NCI-H2227 (cell line): ENCODE data around the gene MAP3K20.
A peak's percentile ranks its signal among the peaks of the same experiment; 100 is the strongest.
"Not testable (repeated sequence)": the region's sequence is repeated elsewhere in the genome, so short reads cannot be mapped to it uniquely, and the experiment has no call there.

ENCODE experiments used
- DNase-seq: peaks from one replicate; lab custom pipeline; 2025; ENCODE audit not compliant: unreplicated experiment; lab: John Stamatoyannopoulos, UW

Gene MAP3K20

GRCh38 chr2:173264151-173264550 lies 188.5 kb downstream of the MAP3K20 start:
- no peak for DNase-seq

GRCh38 chr2:173264603-173265366 lies 189.1 kb downstream of the MAP3K20 start:
- no peak for DNase-seq

- DNase-seq = no peak
Measured at GRCh38 chr2:173271135-173271534, 195.5 kb downstream of the MAP3K20 start.

GRCh38 chr2:173271825-173272224 lies 196.2 kb downstream of the MAP3K20 start:
- DNase-seq = no peak

- DNase-seq = peak; percentile 27
Measured at GRCh38 chr2:173272849-173273248, 197.2 kb downstream of the MAP3K20 start.

- no peak for DNase-seq
Measured at GRCh38 chr2:173278794-173279526, 203.3 kb downstream of the MAP3K20 start.

- DNase-seq = no peak
Measured at GRCh38 chr2:173279527-173279868, 203.9 kb downstream of the MAP3K20 start.

GRCh38 chr2:173280853-173281252 lies 205.2 kb downstream of the MAP3K20 start:
- no peak for DNase-seq

GRCh38 chr2:173281898-173282297 lies 206.3 kb downstream of the MAP3K20 start:
- DNase-seq = not testable (repeated sequence)

- DNase-seq = no peak
Measured at GRCh38 chr2:173282795-173283545, 207.3 kb downstream of the MAP3K20 start.

GRCh38 chr2:173286153-173286809 lies 210.6 kb downstream of the MAP3K20 start:
- no peak for DNase-seq

GRCh38 chr2:173287594-173287993 lies 211.9 kb downstream of the MAP3K20 start:
- DNase-seq = no peak

- no peak for DNase-seq
Measured at GRCh38 chr2:173288561-173288960, 212.9 kb downstream of the MAP3K20 start.

- DNase-seq = no peak
Measured at GRCh38 chr2:173290046-173290445, 214.4 kb downstream of the MAP3K20 start.

- no peak for DNase-seq
Measured at GRCh38 chr2:173290518-173290917, 214.9 kb downstream of the MAP3K20 start.

- no peak for DNase-seq
Measured at GRCh38 chr2:173291412-173291811, 215.8 kb downstream of the MAP3K20 start.

GRCh38 chr2:173296235-173296634 lies 220.6 kb downstream of the MAP3K20 start:
- DNase-seq = no peak

GRCh38 chr2:173298536-173299097 lies 223.0 kb downstream of the MAP3K20 start:
- DNase-seq = peak; percentile 25

- DNase-seq = no peak
Measured at GRCh38 chr2:173299764-173300163, 224.1 kb downstream of the MAP3K20 start.

- DNase-seq = no peak
Measured at GRCh38 chr2:173300458-173300857, 224.8 kb downstream of the MAP3K20 start.

- not testable (repeated sequence) for DNase-seq
Measured at GRCh38 chr2:173301549-173301948, 225.9 kb downstream of the MAP3K20 start.
